GM13977 (cell line): ENCODE data around the gene LAMA5.

ENCODE experiments used
- DNase-seq: peaks from one replicate; pipeline ENCODE4 v3.0.0; 2012; ENCODE audit warnings: low spot score
- CTCF ChIP-seq: IDR thresholded peaks from 2 replicates; pipeline ENCODE4 v1.5.1; 2012; ENCODE audit warnings: mild to moderate bottlenecking, control low read depth; ENCODE audit not compliant: insufficient read depth; ENCODE audit errors: extremely low read depth, missing control alignments
- in situ Hi-C: fragments of 300-500 bp; cut with MboI; formaldehyde crosslinking; loops from one replicate; pipeline ENCODE4 v1.12.0; 2022; ENCODE audit warnings: low sequenced_read_pairs, low pct_unique_long_range_greater_than_20kb, mixed read lengths, inconsistent platforms; ENCODE audit not compliant: unreplicated experiment

LAMA5 gene

GRCh38 chr20:62323146-62323979 is 43.7 kb downstream of the LAMA5 start:
- TF ChIP-seq CTCF: no peak
- in situ Hi-C loops: no loop called here

GRCh38 chr20:62322492-62323041 is 44.5 kb downstream of the LAMA5 start:
- in situ Hi-C loops: no loop called here
- no peak for TF ChIP-seq CTCF
- no peak for DNase-seq

More at GRCh38 chr20:62323146-62323979, 43.7 kb downstream of the LAMA5 start:
- DNase-seq: no peak

- DNase-seq: no peak
- in situ Hi-C loops: no loop called here
- TF ChIP-seq CTCF: no peak
Measured at GRCh38 chr20:62321975-62322374, 45.1 kb downstream of the LAMA5 start.

GRCh38 chr20:62321521-62321948 is 45.6 kb downstream of the LAMA5 start:
- no peak for TF ChIP-seq CTCF
- in situ Hi-C loops: no loop called here
- peak; percentile 73 for DNase-seq

GRCh38 chr20:62320581-62321354 is 46.3 kb downstream of the LAMA5 start:
- no peak for DNase-seq
- in situ Hi-C loops: no loop called here
- TF ChIP-seq CTCF: no peak

GRCh38 chr20:62319346-62319909 is 47.7 kb downstream of the LAMA5 start:
- in situ Hi-C loops: no loop called here
- TF ChIP-seq CTCF: no peak
- no peak for DNase-seq
